SK-N-SH treated with all-trans-retinoic acid at 6 μM for 48 hours (cell line): ENCODE data around the gene GJB5.

Experiments used
- ATAC-seq: fragments of 200-7000 bp; cut with Tn5 transposase; 3 replicates; pipeline ENCODE4 v1.9.1; 2020; ENCODE audit warnings: mild to moderate bottlenecking, moderate library complexity
- ARNTL ChIP-seq: fragments of 450-650 bp; formaldehyde crosslinking; IDR thresholded peaks from 2 replicates; pipeline ENCODE4 v1.5.0; 2020; ENCODE audit warnings: low read depth, mild to moderate bottlenecking, moderate library complexity, borderline replicate concordance
- BACH2 ChIP-seq: fragments of 250-450 bp; sonication (Bioruptor Pico); IDR thresholded peaks from 2 replicates; pipeline ENCODE4 v1.9.0; 2021; ENCODE audit warnings: mild to moderate bottlenecking, borderline replicate concordance
- CREB5 ChIP-seq: fragments of 250-450 bp; sonication (Bioruptor Pico); IDR thresholded peaks from 2 replicates; pipeline ENCODE4 v1.5.1; 2020; ENCODE audit warnings: low read depth, mild to moderate bottlenecking, moderate library complexity
- CSRNP3 ChIP-seq: fragments of 250-450 bp; sonication (Bioruptor Pico); IDR thresholded peaks from 2 replicates; pipeline ENCODE4 v1.5.1; 2021; ENCODE audit warnings: mild to moderate bottlenecking, moderate library complexity
- ESRRG ChIP-seq: fragments of 250-450 bp; sonication (Bioruptor Pico); IDR thresholded peaks from 2 replicates; pipeline ENCODE4 v1.6.1; 2021; ENCODE audit warnings: mild to moderate bottlenecking
- GLIS3 ChIP-seq: fragments of 250-450 bp; sonication (Bioruptor Pico); IDR thresholded peaks from 2 replicates; pipeline ENCODE4 v1.5.0; 2020; ENCODE audit warnings: mild to moderate bottlenecking, moderate library complexity
- OSR1 ChIP-seq: fragments of 250-450 bp; sonication (Bioruptor Pico); IDR thresholded peaks from 2 replicates; pipeline ENCODE4 v1.8.0; 2022; ENCODE audit warnings: moderate library complexity, mild to moderate bottlenecking, inconsistent platforms
- PATZ1 ChIP-seq: fragments of 250-450 bp; sonication (Bioruptor Pico); IDR thresholded peaks from 2 replicates; pipeline ENCODE4 v1.8.0; 2020; ENCODE audit warnings: mild to moderate bottlenecking, moderate library complexity, borderline replicate concordance
- PPARA ChIP-seq: fragments of 250-450 bp; sonication (Bioruptor Pico); IDR thresholded peaks from 2 replicates; pipeline ENCODE4 v1.5.0; 2020; ENCODE audit warnings: mild to moderate bottlenecking, borderline replicate concordance
- RARB ChIP-seq: fragments of 250-450 bp; sonication (Bioruptor Pico); IDR thresholded peaks from 2 replicates; pipeline ENCODE4 v1.8.0; 2021; ENCODE audit warnings: mild to moderate bottlenecking, moderate library complexity
- SNAI2 ChIP-seq: fragments of 250-450 bp; sonication (Bioruptor Pico); IDR thresholded peaks from 2 replicates; pipeline ENCODE4 v1.5.0; 2020; ENCODE audit warnings: mild to moderate bottlenecking, moderate library complexity
- TCF4 ChIP-seq: fragments of 250-450 bp; sonication (Bioruptor Pico); IDR thresholded peaks from 2 replicates; pipeline ENCODE4 v1.8.0; 2021; ENCODE audit warnings: mild to moderate bottlenecking, moderate library complexity, borderline replicate concordance
- TOX ChIP-seq: fragments of 250-450 bp; sonication (Bioruptor Pico); IDR thresholded peaks from 2 replicates; pipeline ENCODE4 v1.8.0; 2021; ENCODE audit warnings: mild to moderate bottlenecking, moderate library complexity, borderline replicate concordance
- TSHZ2 ChIP-seq: fragments of 250-450 bp; sonication (Bioruptor Pico); IDR thresholded peaks from 2 replicates; pipeline ENCODE4 v1.5.0; 2020; ENCODE audit warnings: mild to moderate bottlenecking, moderate library complexity
- ZC3H10 ChIP-seq: fragments of 250-450 bp; sonication (Bioruptor Pico); IDR thresholded peaks from 2 replicates; pipeline ENCODE4 v1.5.1; 2021; ENCODE audit warnings: mild to moderate bottlenecking, moderate library complexity
- ZFP30 ChIP-seq: fragments of 450-650 bp; formaldehyde crosslinking; IDR thresholded peaks from 2 replicates; pipeline ENCODE4 v1.5.0; 2022; ENCODE audit warnings: mild to moderate bottlenecking, moderate library complexity
- ZNF565 ChIP-seq: fragments of 450-650 bp; formaldehyde crosslinking; conservative IDR thresholded peaks from 2 replicates; pipeline ENCODE4 v1.5.0; 2020; ENCODE audit warnings: low read depth, mild to moderate bottlenecking, moderate library complexity
- ZNF70 ChIP-seq: fragments of 450-650 bp; formaldehyde crosslinking; IDR thresholded peaks from 2 replicates; pipeline ENCODE4 v1.5.0; 2020; ENCODE audit warnings: mild to moderate bottlenecking, moderate library complexity
- ZNF8 ChIP-seq: fragments of 450-650 bp; formaldehyde crosslinking; IDR thresholded peaks from 2 replicates; pipeline ENCODE4 v1.5.0; 2020; ENCODE audit warnings: mild to moderate bottlenecking, moderate library complexity
- TF ChIP-seq, protein P1 (sequence below): fragments of 250-450 bp; sonication (Bioruptor Pico); IDR thresholded peaks from 2 replicates; pipeline ENCODE4 v1.8.0; 2021; ENCODE audit warnings: low read depth, mild to moderate bottlenecking, moderate library complexity, borderline replicate concordance

Gene GJB5

GRCh38 chr1:34708106-34708505, 46.7 kb upstream of the GJB5 start:
- TF ChIP-seq ZNF70: no peak
- TF ChIP-seq CREB5 (CRISPR knock-in tag): no peak
- TF ChIP-seq PPARA (CRISPR knock-in tag): no peak
- no peak for TF ChIP-seq OSR1 (CRISPR knock-in tag)
- no peak for TF ChIP-seq ZFP30 (CRISPR knock-in tag)
- no peak for TF ChIP-seq ARNTL (CRISPR knock-in tag)
- no peak for TF ChIP-seq ZNF8 (CRISPR knock-in tag)
- no peak for TF ChIP-seq TOX (CRISPR knock-in tag)
- TF ChIP-seq SNAI2 (CRISPR knock-in tag): no peak
- TF ChIP-seq ZNF565 (CRISPR knock-in tag): no peak
- TF ChIP-seq TSHZ2 (CRISPR knock-in tag): no peak
- TF ChIP-seq, protein P1, sequence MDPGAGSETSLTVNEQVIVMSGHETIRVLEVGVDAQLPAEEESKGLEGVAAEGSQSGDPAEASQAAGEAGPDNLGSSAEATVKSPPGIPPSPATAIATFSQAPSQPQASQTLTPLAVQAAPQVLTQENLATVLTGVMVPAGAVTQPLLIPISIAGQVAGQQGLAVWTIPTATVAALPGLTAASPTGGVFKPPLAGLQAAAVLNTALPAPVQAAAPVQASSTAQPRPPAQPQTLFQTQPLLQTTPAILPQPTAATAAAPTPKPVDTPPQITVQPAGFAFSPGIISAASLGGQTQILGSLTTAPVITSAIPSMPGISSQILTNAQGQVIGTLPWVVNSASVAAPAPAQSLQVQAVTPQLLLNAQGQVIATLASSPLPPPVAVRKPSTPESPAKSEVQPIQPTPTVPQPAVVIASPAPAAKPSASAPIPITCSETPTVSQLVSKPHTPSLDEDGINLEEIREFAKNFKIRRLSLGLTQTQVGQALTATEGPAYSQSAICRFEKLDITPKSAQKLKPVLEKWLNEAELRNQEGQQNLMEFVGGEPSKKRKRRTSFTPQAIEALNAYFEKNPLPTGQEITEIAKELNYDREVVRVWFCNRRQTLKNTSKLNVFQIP (CRISPR knock-in tag): no peak
- TF ChIP-seq GLIS3: no peak
- TF ChIP-seq TCF4 (CRISPR knock-in tag): no peak
- TF ChIP-seq CSRNP3: no peak
- TF ChIP-seq PATZ1 (CRISPR knock-in tag): no peak
- TF ChIP-seq, all 23 proteins: peak for 0
- ATAC-seq: no peak

GRCh38 chr1:34709547-34709946, 45.3 kb upstream of the GJB5 start:
- ATAC-seq: no peak
- TF ChIP-seq, protein P1 (CRISPR knock-in tag): no peak
- TF ChIP-seq ZFP30 (CRISPR knock-in tag) (no peak), ZC3H10 (no peak), ZNF70 (no peak), TOX (CRISPR knock-in tag) (no peak), RARB (CRISPR knock-in tag) (no peak), ESRRG (CRISPR knock-in tag) (no peak), TCF4 (CRISPR knock-in tag) (no peak)

DNA sequence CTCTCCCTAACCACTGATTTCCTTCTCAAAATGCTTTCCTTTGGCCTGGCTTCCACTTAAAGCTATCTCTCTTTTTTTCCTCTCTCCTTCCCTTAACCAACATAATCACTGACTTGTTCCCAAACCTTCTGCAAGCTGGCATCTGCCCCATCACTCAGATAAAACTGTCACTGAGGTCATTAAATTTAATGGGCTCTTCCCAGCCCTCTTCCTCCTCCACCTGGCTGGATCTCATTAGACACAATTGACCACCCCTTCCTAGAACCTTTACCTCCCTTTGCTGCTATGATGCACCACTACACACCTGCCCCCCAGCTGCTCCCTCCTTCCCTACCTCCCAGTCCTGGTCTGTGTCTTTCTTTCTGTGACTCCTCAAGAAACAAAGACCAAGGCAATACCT, 44.0 kb upstream of the GJB5 start:
- ATAC-seq: no peak
- TF ChIP-seq, protein P1 (CRISPR knock-in tag): no peak
- TF ChIP-seq SNAI2 (CRISPR knock-in tag): no peak
- TF ChIP-seq ARNTL (CRISPR knock-in tag): no peak
- TF ChIP-seq ESRRG (CRISPR knock-in tag): no peak
- no peak for TF ChIP-seq CREB5 (CRISPR knock-in tag)
- no peak for TF ChIP-seq CSRNP3
- no peak for TF ChIP-seq TCF4 (CRISPR knock-in tag)
- TF ChIP-seq TOX (CRISPR knock-in tag): no peak
- TF ChIP-seq BACH2 (CRISPR knock-in tag): no peak
- no peak for TF ChIP-seq OSR1 (CRISPR knock-in tag)
- TF ChIP-seq ZFP30 (CRISPR knock-in tag): no peak
- no peak for TF ChIP-seq GLIS3
- no peak for TF ChIP-seq RARB (CRISPR knock-in tag)
- no peak for TF ChIP-seq ZNF565 (CRISPR knock-in tag)
